ENCODE data around the gene GALNT16. TPM values are rescaled to one million over a fixed set of nuclear protein-coding genes. Genes with fewer than 3 reads are reported as not detected.

GALNT16 gene
- total and polyA plus RNA-seq, 2 donors (not counting 1 experiment from before 2014, with no cell fraction given) = 9.6 to 27.7 TPM

- no peak overlapping the region for H3K27ac ChIP-seq (ENCODE audit: insufficient read depth, low read length)
- H3K79me2 ChIP-seq (ENCODE audit: control insufficient read depth, insufficient read depth, low read length) = no peaks in the 10 kb centered on the region
- no peaks in the 10 kb centered on the region for H3K9me3 ChIP-seq (ENCODE audit: control insufficient read depth, insufficient read depth, low read depth, low read length)
- TF ChIP-seq, protein P1, sequence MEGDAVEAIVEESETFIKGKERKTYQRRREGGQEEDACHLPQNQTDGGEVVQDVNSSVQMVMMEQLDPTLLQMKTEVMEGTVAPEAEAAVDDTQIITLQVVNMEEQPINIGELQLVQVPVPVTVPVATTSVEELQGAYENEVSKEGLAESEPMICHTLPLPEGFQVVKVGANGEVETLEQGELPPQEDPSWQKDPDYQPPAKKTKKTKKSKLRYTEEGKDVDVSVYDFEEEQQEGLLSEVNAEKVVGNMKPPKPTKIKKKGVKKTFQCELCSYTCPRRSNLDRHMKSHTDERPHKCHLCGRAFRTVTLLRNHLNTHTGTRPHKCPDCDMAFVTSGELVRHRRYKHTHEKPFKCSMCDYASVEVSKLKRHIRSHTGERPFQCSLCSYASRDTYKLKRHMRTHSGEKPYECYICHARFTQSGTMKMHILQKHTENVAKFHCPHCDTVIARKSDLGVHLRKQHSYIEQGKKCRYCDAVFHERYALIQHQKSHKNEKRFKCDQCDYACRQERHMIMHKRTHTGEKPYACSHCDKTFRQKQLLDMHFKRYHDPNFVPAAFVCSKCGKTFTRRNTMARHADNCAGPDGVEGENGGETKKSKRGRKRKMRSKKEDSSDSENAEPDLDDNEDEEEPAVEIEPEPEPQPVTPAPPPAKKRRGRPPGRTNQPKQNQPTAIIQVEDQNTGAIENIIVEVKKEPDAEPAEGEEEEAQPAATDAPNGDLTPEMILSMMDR (conservative IDR thresholded peaks at IDR 0.05 in 1 of 2, IDR thresholded peaks at IDR 0.05 in 1 of 2; ENCODE audit: low read depth in 1 of 2, low read length in 2 of 2) = no peak
- TF ChIP-seq EZH2 (IDR thresholded peaks at IDR 0.05; ENCODE audit: low read length, missing control alignments) = no peak
- H3K4me2 ChIP-seq (ENCODE audit: extremely low read depth, insufficient read depth, low read length) = no peak overlapping the region
- no peak overlapping the region for H3K9ac ChIP-seq (ENCODE audit: insufficient read depth, low read length)
- no peaks in the 10 kb centered on the region for H4K20me1 ChIP-seq (ENCODE audit: control insufficient read depth, extremely low read depth, insufficient read depth, low read length)
- DNase-seq (ENCODE audit: low read depth in 2 of 2) = no peak
- no peak overlapping the region for H3K4me3 ChIP-seq (replicated peaks in 1 of 4; ENCODE audit: control extremely low read depth in 1 of 4, insufficient read depth in 1 of 4, low read depth in 3 of 4, low read length in 4 of 4)
- no peak overlapping the region for H2AFZ ChIP-seq (ENCODE audit: low read length)
- no peaks in the 10 kb centered on the region for H3K36me3 ChIP-seq (ENCODE audit: control insufficient read depth, insufficient read depth, low read length)
- H3K27me3 ChIP-seq (ENCODE audit: control insufficient read depth, insufficient read depth, low read length) = no peaks in the 10 kb centered on the region
- H3K4me1 ChIP-seq (ENCODE audit: control insufficient read depth, extremely low read depth, insufficient read depth, low read length) = no peaks in the 10 kb centered on the region
Measured at GRCh38 chr14:69370061-69370460, 110.1 kb downstream of the GALNT16 start.

GRCh38 chr14:69372146-69372545 is 112.2 kb downstream of the GALNT16 start:
- Histone ChIP-seq H3K4me3 (replicated peaks in 1 of 4; ENCODE audit: control extremely low read depth in 1 of 4, insufficient read depth in 1 of 4, low read depth in 3 of 4, low read length in 4 of 4) (no peak overlapping the region), H3K9ac (ENCODE audit: insufficient read depth, low read length) (no peak overlapping the region), H3K79me2 (ENCODE audit: control insufficient read depth, insufficient read depth, low read length) (no peaks in the 10 kb centered on the region), H3K9me3 (ENCODE audit: control insufficient read depth, insufficient read depth, low read depth, low read length) (no peaks in the 10 kb centered on the region), H3K27ac (ENCODE audit: insufficient read depth, low read length) (no peak overlapping the region), H3K4me2 (ENCODE audit: extremely low read depth, insufficient read depth, low read length) (no peak overlapping the region), H4K20me1 (ENCODE audit: control insufficient read depth, extremely low read depth, insufficient read depth, low read length) (no peaks in the 10 kb centered on the region), H3K27me3 (ENCODE audit: control insufficient read depth, insufficient read depth, low read length) (no peaks in the 10 kb centered on the region), H2AFZ (ENCODE audit: low read length) (no peak overlapping the region), H3K4me1 (ENCODE audit: control insufficient read depth, extremely low read depth, insufficient read depth, low read length) (no peaks in the 10 kb centered on the region), H3K36me3 (ENCODE audit: control insufficient read depth, insufficient read depth, low read length) (peaks cover 2% of the 10 kb centered on the region)
- TF ChIP-seq, protein P1 (conservative IDR thresholded peaks at IDR 0.05 in 1 of 2, IDR thresholded peaks at IDR 0.05 in 1 of 2; ENCODE audit: low read depth in 1 of 2, low read length in 2 of 2) = no peak
- TF ChIP-seq EZH2 (IDR thresholded peaks at IDR 0.05; ENCODE audit: low read length, missing control alignments) = no peak
- no peak for DNase-seq (ENCODE audit: low read depth in 2 of 2)

DNA sequence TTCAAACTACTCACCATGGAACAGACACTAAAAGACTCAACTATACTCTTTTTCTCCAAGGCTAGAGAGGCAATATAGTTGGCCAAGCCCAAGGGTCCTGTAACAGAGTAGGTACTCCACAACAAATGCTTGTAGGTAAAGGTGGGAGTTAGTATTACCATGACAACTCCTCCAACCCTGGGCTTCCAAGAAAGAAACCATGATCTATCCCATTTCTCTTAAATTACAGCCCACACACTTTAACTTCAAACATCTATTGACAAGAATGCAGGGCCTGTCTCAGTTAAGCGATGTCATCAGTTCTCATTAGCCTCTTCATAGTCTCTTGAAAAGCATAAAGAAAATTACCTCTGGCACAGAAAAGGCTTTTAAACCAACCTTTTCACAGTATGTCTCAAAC is 113.1 kb downstream of the GALNT16 start:
- no peak for TF ChIP-seq EZH2 (IDR thresholded peaks at IDR 0.05; ENCODE audit: low read length, missing control alignments)
- Histone ChIP-seq H4K20me1 (ENCODE audit: control insufficient read depth, extremely low read depth, insufficient read depth, low read length) (no peaks in the 10 kb centered on the region), H3K36me3 (ENCODE audit: control insufficient read depth, insufficient read depth, low read length) (peaks cover 2% of the 10 kb centered on the region), H3K9ac (ENCODE audit: insufficient read depth, low read length) (no peak overlapping the region), H3K4me3 (replicated peaks in 1 of 4; ENCODE audit: control extremely low read depth in 1 of 4, insufficient read depth in 1 of 4, low read depth in 3 of 4, low read length in 4 of 4) (no peak overlapping the region), H2AFZ (ENCODE audit: low read length) (no peak overlapping the region), H3K4me2 (ENCODE audit: extremely low read depth, insufficient read depth, low read length) (no peak overlapping the region), H3K4me1 (ENCODE audit: control insufficient read depth, extremely low read depth, insufficient read depth, low read length) (no peaks in the 10 kb centered on the region), H3K27me3 (ENCODE audit: control insufficient read depth, insufficient read depth, low read length) (no peaks in the 10 kb centered on the region), H3K9me3 (ENCODE audit: control insufficient read depth, insufficient read depth, low read depth, low read length) (no peaks in the 10 kb centered on the region), H3K27ac (ENCODE audit: insufficient read depth, low read length) (no peak overlapping the region), H3K79me2 (ENCODE audit: control insufficient read depth, insufficient read depth, low read length) (no peaks in the 10 kb centered on the region)
- DNase-seq (ENCODE audit: low read depth in 2 of 2) = no peak
